ENCODE measurements around the gene CDK2. TPM values are rescaled to one million over a fixed set of nuclear protein-coding genes. Genes with fewer than 3 reads are reported as not detected.
A peak's percentile ranks its signal among the peaks of the same experiment; 100 is the strongest.
"Not testable (repeated sequence)": the region's sequence is repeated elsewhere in the genome, so short reads cannot be mapped to it uniquely, and the experiment has no call there.

The CDK2 gene
- 100 to 1,000 TPM; 111 to 120 TPM for total RNA-seq

DNA sequence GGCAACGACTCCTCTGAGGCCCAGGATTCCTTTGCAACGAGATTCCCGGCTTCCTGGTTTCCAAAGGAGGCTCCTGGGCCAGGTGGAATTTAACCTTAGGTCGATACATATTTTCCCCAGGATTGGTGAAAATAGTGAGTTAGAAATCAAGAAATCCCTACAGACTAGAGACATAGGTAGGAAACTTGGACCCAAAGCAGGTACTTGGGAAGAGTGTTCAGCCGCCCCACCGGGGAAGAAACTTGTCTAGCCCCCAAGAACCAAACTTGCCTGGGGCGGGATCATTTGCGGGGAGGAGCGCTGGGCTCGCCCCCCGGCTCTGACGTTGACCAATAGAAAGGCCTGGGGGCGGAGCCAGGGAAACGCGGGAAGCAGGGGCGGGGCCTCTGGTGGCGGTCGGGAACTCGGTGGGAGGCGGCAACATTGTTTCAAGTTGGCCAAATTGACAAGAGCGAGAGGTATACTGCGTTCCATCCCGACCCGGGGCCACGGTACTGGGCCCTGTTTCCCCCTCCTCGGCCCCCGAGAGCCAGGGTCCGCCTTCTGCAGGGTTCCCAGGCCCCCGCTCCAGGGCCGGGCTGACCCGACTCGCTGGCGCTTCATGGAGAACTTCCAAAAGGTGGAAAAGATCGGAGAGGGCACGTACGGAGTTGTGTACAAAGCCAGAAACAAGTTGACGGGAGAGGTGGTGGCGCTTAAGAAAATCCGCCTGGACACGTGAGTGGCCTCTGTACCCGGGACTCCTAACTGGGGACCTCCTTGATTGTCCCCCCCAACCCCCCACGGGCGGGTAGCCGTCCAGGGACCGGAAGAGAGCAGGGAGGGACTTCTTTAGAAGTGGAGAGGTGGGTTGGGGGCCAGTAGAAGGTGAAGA, at the start of gene CDK2:
CDK2 (plus strand) TSS at position 423 of the 874 bp plus-strand sequence; CDS start at position 602, 179 bp downstream.
- peak within 1 kb of the TSS; percentile 99 for H3K4me3 Mint-ChIP-seq
- H3K27me3 Mint-ChIP-seq: no peaks in the 10 kb centered on the region
- H3K36me3 Mint-ChIP-seq: peaks cover 22% of the 10 kb centered on the region
- H3K27ac Mint-ChIP-seq: peak within 1 kb of the TSS; percentile 92
- H3K9me3 Mint-ChIP-seq: no peaks in the 10 kb centered on the region
- peak; percentile 92 for DNase-seq
- H3K4me1 Mint-ChIP-seq: peaks cover 25% of the 10 kb centered on the region

DNA sequence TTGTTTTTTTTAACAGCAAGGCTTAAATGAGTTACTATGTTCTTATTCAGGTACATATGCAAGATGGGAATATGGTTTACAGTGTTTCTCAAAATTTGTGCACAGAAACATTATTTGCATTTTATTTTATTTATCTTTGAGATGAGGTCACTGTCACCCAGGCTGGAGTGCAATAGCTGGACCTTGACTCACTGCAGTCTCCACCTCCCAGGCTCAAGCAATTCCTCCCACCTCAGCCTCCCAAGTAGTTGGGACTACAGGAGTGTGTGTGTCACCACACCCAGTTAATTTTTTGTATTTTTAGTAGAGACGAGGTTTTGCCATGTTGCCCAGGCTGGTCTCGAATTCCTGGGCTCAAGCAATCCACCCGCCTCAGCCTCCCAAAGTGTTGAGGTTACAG, 47.6 kb upstream of the CDK2 start:
- H3K4me1 Mint-ChIP-seq: peaks cover 40% of the 10 kb centered on the region

DNA sequence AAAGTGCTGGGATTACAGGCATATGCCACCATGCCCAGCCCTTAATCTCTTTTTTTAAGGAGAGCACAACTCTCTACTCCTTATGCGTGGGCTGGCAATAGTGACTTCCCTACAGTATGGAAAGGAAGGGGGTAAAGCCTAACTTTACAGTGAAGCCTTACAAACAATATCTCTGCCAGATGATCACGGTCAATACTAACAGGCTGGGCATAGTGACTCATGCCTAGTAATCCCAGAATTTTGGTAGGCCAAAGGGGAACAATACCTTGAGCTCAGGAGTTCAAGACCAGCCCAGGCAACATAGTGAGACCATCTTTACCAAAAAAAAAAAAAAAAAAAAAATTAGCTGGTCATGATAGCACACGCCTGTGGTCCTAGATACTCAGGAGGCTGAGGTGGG, 44.5 kb upstream of the CDK2 start:
- H3K4me3 Mint-ChIP-seq: no peak overlapping the region
- H3K9me3 Mint-ChIP-seq: no peaks in the 10 kb centered on the region
- no peak overlapping the region for H3K27ac Mint-ChIP-seq
- peaks cover 34% of the 10 kb centered on the region for H3K4me1 Mint-ChIP-seq
- H3K27me3 Mint-ChIP-seq: peaks cover 3% of the 10 kb centered on the region
- DNase-seq: no peak
- peaks cover 28% of the 10 kb centered on the region for H3K36me3 Mint-ChIP-seq

More for the DNA sequence above, 47.6 kb upstream of the CDK2 start:
- not testable (repeated sequence) for H3K27ac Mint-ChIP-seq, DNase-seq, H3K27me3 Mint-ChIP-seq, H3K9me3 Mint-ChIP-seq, H3K4me3 Mint-ChIP-seq
- H3K36me3 Mint-ChIP-seq: peaks cover 38% of the 10 kb centered on the region

DNA sequence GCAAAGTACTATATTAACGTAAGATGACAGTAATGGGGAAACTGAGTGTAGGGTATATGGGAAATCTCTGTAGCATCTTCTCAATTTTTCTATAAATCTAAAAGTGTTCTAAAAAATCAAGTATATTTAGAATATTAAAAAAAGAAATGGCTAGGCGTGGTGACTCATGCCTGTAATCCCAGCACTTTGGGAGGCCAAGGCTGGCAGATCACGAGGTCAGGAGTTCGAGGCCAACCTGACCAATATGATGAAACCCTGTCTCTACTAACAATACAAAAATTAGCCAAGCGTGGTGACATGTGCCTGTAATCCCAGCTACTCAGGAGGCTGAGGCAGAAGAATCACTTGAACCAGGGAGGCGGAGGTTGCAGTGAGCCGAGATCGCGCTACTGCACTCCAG, 43.0 kb upstream of the CDK2 start:
- Mint-ChIP-seq H3K36me3 (peaks cover 33% of the 10 kb centered on the region), H3K4me1 (peaks cover 34% of the 10 kb centered on the region), H3K27ac (peak overlapping the region; percentile 66)
- not testable (repeated sequence) for DNase-seq, H3K9me3 Mint-ChIP-seq, H3K27me3 Mint-ChIP-seq, H3K4me3 Mint-ChIP-seq

DNA sequence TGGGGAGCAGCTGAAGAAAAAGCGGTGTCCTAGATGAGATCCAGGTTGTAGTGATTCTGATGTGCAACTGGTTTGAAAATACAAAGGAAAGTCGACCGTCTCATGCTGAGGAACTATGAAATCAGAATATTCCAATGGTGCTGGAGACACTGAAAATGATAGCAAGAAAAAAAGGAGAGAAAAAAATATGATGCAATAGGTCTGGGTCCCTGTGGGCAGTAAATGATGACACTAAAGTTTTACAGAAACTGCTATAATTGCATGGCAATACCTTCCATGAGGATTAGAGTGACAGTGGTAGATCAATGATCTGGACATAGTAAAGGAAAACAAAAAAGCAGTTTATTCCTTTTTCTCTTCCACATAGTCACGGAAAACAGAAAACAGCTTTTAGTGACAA, 41.3 kb upstream of the CDK2 start:
- H3K4me1 Mint-ChIP-seq: peaks cover 45% of the 10 kb centered on the region
- H3K27ac Mint-ChIP-seq: peak overlapping the region; percentile 99
- peaks cover 32% of the 10 kb centered on the region for H3K36me3 Mint-ChIP-seq
- peaks cover 3% of the 10 kb centered on the region for H3K27me3 Mint-ChIP-seq
- no peaks in the 10 kb centered on the region for H3K9me3 Mint-ChIP-seq
- peak overlapping the region; percentile 99 for H3K4me3 Mint-ChIP-seq
- DNase-seq: no peak

DNA sequence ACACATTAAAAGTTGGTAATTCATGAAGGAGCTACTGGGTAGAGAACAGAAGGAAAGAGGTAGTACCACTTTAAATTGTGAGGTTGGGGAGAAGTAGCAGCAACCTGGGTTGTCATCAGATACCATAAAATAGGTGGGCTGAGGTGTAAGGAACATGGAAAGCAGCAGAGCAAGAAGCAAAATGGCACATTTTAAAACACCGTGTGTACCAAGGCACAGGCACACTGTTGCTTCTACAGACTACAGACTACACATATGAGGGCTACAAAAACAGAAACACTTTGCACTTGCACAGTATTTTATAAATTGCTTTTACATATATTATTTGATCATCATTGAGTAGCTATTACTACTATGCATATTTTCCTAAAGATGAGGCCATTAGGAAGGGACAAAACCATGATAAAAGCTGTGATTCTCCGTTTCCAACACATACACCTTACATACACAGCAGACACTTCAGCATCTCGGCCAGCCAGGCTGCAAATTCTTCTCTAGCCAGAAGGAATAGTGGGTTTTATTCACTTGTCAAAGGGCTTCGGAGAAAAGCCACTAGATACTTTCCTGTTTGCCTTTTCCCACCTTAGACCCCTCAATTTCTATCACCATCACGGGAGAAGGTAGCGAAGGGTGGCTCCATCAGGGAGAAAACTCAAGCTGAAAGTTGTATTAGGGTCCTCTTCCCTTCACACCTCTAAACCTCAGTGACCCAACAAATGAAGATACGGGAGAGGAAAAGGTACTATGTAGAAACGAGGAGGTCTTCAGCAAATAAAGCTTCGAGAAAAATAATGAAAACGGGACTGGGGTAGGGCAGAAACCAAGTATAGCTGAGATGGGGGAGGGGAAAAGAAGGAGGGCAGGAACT, 40.5 kb upstream of the CDK2 start:
- H3K4me1 Mint-ChIP-seq: peaks cover 48% of the 10 kb centered on the region
- DNase-seq: peak; percentile 16
- H3K27me3 Mint-ChIP-seq: peaks cover 3% of the 10 kb centered on the region
- peak overlapping the region; percentile 99 for H3K27ac Mint-ChIP-seq
- H3K36me3 Mint-ChIP-seq: peaks cover 34% of the 10 kb centered on the region
- no peaks in the 10 kb centered on the region for H3K9me3 Mint-ChIP-seq
- peak overlapping the region; percentile 99 for H3K4me3 Mint-ChIP-seq

DNA sequence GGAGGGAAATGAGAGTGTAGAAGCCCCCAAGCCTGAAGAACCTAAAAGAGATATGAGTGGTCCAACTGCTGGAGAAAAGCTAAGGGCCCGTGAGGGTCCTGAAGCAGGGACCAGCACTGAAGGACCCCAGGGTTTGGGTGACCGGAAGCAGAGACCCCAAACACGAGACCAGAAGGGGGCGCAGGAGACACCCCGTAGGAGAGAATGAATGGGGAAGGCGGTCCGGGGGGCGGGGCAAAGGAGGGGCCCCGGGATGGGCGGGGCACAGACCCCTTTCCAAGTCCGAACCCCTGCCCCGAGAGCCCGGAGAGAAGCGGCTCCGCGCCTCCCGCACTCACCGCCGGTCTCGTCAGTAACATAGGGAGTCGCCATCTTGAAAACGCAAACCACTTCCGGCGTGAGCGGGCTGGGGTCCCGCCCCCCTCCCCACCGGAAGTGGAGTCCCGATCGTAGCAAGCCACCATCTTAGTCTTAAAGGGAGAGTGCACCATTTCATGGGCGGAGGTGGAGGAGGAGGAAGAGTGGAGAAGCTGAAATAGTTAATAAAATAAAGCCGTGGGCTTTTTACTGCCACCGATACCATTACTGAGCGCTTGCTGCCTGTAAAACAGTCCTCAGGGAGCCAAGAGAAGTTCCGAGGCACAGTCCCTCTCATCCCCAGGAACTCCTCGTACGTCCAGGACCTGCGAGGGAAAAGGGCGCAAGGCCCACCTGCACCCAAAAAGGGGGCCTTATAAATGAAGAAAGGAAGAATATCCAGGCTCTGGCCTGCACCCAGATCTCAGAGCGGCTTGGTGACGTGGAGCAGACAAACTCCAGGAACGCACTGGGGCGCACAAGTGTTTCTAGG, 39.7 kb upstream of the CDK2 start:
- H3K27me3 Mint-ChIP-seq: peaks cover 3% of the 10 kb centered on the region
- no peaks in the 10 kb centered on the region for H3K9me3 Mint-ChIP-seq
- H3K27ac Mint-ChIP-seq: peak overlapping the region; percentile 99
- peak overlapping the region; percentile 99 for H3K4me3 Mint-ChIP-seq
- H3K4me1 Mint-ChIP-seq: peaks cover 42% of the 10 kb centered on the region
- DNase-seq: peak; percentile 90
- H3K36me3 Mint-ChIP-seq: peaks cover 41% of the 10 kb centered on the region

DNA sequence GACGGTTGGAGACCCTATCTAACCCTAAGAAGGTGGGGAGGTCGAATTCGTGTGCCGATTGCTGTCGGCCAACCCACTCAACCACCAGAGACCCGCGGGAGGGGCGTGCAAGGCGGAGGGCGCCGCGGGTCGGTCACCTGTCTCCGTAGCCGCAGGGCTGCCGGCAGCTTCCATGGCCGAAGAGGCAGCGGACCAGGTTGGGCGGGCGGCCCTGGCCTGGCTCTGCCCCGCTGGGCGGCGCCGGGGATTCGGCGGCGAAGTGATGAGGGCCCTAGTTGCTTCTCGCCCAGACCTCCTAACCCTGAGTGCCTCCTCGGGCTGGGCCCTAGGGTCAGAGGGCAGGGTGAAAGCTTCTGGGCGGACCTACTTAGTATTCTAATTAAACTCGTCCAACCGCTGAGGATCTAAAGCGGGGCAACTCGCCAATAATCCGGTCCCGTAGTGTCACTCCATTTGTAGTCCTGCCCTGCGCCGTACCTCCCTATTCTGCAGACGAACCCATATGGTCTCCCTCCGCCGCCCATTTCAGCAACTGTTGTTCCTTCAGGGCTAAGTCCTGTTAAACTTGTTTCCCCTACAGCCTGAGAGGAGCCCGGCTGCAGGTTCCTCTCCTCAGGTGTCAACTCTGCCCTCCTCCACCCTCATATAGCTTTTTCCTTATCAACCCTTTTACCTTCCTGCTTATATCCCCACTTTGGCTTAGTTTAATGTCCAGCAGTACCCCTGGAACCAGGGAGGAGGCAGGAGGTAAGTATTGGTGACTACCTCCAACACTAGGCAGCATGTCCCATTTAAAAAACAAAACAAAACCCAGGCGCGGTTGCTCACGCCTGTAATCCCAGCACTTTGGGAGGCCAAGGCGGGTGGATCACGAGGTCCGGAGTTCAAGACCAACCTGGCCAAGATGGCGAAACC, 38.8 kb upstream of the CDK2 start, which contains the start of gene PYM1:
PYM1 (minus strand) TSS at position 307 of the 915 bp plus-strand sequence; CDS start at position 174, 133 bp downstream.
- H3K27me3 Mint-ChIP-seq: peaks cover 3% of the 10 kb centered on the region
- peak within 1 kb of the TSS; percentile 99 for H3K4me3 Mint-ChIP-seq
- peak within 1 kb of the TSS; percentile 99 for H3K27ac Mint-ChIP-seq
- DNase-seq: peak; percentile 73
- H3K4me1 Mint-ChIP-seq: peaks cover 37% of the 10 kb centered on the region
- H3K36me3 Mint-ChIP-seq: peaks cover 44% of the 10 kb centered on the region
- H3K9me3 Mint-ChIP-seq: no peaks in the 10 kb centered on the region

DNA sequence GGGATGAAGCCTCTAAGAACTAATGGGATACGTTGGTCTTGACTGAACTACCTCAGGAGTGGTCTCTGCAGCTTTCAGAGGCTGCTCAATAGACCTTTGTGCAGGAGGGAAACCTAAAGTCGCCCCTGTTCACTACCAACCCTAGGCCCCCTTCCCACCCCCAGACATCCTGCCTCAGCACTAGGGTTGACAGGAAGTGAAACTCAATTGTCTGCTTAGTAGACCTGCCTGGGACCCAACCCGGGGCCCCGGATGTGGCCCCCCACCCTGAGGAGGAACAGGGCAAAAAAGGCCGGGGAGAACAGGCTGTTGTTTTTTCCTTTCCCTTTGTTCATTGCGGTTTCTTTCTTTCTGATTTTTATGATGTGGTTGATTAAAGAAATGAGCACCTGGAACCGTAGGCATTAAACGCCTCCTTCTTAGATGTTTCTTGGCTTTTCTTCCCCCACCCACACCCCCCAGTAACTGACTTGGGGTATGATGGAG, 37.3 kb upstream of the CDK2 start:
- peak; percentile 91 for DNase-seq
- Mint-ChIP-seq H3K27ac (peak overlapping the region; percentile 99), H3K27me3 (peaks cover 3% of the 10 kb centered on the region), H3K36me3 (peaks cover 50% of the 10 kb centered on the region), H3K4me3 (peak overlapping the region; percentile 99), H3K4me1 (peaks cover 43% of the 10 kb centered on the region), H3K9me3 (no peaks in the 10 kb centered on the region)

DNA sequence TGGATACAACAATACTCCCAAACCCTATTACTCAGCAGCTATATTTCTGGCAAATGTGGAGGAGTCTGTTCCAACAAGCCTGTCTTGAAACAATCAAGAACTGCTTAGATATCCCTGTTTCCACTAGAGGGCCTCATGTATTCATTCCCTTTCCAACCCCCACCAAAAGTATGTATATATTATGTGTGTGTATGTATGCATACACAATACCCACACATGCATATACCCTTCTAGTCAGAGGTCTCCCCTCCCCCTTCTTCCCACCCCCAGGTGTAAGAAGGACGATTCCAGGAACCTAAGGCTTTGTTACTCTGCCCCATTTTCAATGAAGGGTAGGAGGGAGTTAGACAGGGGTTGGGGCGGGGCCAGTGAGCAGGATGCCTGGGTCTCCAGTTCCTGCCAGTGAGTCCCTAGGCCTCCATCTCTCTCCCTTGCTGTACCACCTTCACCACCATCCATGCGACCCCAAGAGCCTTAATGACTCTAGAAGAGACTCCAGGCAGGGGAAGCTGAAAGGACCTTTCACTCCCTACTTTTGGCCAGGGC, 35.8 kb upstream of the CDK2 start, which contains the start of gene DGKA:
DGKA (plus strand) TSS at position 392 of the 546 bp plus-strand sequence. CDS start 5,342 bp downstream, outside the sequence.
- peak; percentile 87 for DNase-seq
- Mint-ChIP-seq H3K4me1 (peaks cover 47% of the 10 kb centered on the region), H3K36me3 (peaks cover 51% of the 10 kb centered on the region), H3K27ac (peak within 1 kb of the TSS; percentile 99), H3K9me3 (no peaks in the 10 kb centered on the region), H3K4me3 (peak within 1 kb of the TSS; percentile 99), H3K27me3 (peaks cover 3% of the 10 kb centered on the region)

DNA sequence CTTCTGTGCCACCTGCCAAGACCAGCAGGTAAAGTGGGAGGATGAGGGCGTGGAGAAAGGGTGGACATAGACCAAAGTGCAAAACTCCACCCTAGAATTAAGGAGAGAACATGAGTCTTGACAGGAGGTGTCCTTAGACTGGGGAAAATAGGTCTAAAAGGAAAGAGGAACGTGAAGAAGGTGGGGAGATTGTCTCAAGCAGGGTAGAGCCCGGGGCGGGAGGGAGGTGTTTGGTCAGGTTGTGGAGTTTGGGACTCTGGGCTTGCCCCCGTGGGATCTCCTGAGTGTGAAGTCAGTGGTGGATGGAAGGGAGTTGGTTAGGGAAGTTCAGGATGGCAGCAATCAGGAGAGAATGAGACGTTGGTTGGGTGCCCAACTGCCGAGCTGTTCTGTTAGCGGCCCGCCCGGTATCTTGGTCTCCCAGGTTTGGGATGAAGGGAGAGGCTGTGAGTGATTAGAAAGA, 35.3 kb upstream of the CDK2 start:
- Mint-ChIP-seq H3K36me3 (peaks cover 55% of the 10 kb centered on the region), H3K9me3 (no peaks in the 10 kb centered on the region), H3K4me3 (peak overlapping the region; percentile 99), H3K27ac (peak overlapping the region; percentile 99), H3K27me3 (peaks cover 3% of the 10 kb centered on the region), H3K4me1 (peaks cover 50% of the 10 kb centered on the region)
- no peak for DNase-seq

DNA sequence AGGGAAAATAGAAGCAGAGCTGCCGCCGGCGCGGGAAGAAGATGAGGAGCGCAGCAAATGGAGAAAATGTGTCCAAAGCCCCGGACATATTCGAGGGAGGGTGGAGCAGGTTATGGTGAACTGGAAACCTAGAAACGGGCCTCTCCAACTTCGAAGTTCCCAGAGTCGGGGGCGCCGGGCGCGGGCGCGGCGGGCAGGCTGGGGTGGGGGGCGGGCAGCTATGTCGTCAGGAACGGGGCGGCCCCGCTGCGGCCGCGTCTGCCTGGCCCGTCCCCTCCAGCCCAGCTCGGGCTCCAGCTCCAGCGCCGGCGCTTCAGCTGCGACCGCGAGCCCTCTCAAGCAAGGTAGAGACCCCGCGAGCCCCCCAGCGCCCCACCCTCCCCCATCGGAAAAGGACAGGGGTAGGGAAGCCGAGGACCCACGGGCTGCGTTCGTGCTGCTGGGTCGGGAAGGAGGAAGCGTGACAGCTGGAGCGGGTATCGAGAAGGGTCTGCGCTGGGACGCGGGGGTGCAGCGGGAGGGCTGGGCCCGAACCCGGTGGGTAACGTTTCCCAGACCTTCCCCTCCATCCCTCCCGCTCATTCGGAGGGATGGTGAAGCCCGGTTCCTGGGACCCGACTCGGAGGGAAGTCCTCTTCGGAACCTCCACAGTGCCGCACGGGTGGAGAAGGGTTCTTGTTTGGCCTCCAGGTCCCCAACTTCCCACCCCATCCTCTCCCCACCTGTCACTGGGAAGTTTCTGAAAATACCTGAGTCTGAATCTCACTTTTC, 34.7 kb upstream of the CDK2 start:
- peak; percentile 37 for DNase-seq
- H3K27ac Mint-ChIP-seq: peak overlapping the region; percentile 99
- peaks cover 56% of the 10 kb centered on the region for H3K4me1 Mint-ChIP-seq
- peaks cover 2% of the 10 kb centered on the region for H3K27me3 Mint-ChIP-seq
- H3K4me3 Mint-ChIP-seq: peak overlapping the region; percentile 99
- H3K9me3 Mint-ChIP-seq: no peaks in the 10 kb centered on the region
- H3K36me3 Mint-ChIP-seq: peaks cover 61% of the 10 kb centered on the region

Data from activated naive CD8-positive, alpha-beta T cell treated with anti-CD3 and anti-CD28 coated beads for 36 hours (primary cell).